Mucosa of descending colon (tissue), 3 donors: ENCODE measurements around the gene N4BP2. TPM values are rescaled to one million over a fixed set of nuclear protein-coding genes. Genes with fewer than 3 reads are reported as not detected.
"Not testable (repeated sequence)": the region's sequence is repeated elsewhere in the genome, so short reads cannot be mapped to it uniquely, and the experiment has no call there.

Experiments used
- ATAC-seq: fragments of 200-7000 bp; cut with Tn5 transposase; one replicate; pipeline ENCODE4 v1.9.1; 2020; ENCODE audit warnings: mild to moderate bottlenecking, moderate library complexity
- DNase-seq, 3 donors: peaks; one replicate each; pipeline ENCODE4 v3.0.0-alpha.2; 2020
- H3K36me3 ChIP-seq: fragments of 200-600 bp; one replicate; pipeline ENCODE4 v1.8.0; 2021; ENCODE audit warnings: low read depth, mild to moderate bottlenecking
- H3K4me1 ChIP-seq: fragments of 200-600 bp; one replicate; pipeline ENCODE4 v1.8.0; 2021; ENCODE audit warnings: low read depth, mild to moderate bottlenecking
- H3K4me3 ChIP-seq: fragments of 200-600 bp; one replicate; pipeline ENCODE4 v1.8.0; 2021; ENCODE audit warnings: mild to moderate bottlenecking
- H3K9me3 ChIP-seq: fragments of 200-600 bp; one replicate; pipeline ENCODE4 v1.8.0; 2021; ENCODE audit warnings: mild to moderate bottlenecking
- intact Hi-C, 2 donors: fragments of 100-400 bp; cut with DNase I in 1 of 2; cut with micrococcal nuclease in 1 of 2; formaldehyde crosslinking; loops; one replicate each; pipeline versions ENCODE4 v1.11.0 to v1.11.1; 2022; cut with DNase I, micrococcal nuclease
- total RNA-seq, 3 donors: library from RNA; stranded (reverse); fragmentation: NEBNext Ultra II Directional in 2 of 3; extraction: Animal tissue kit (Norgen Biotek cat#: 25700) in 2 of 3; gene quantifications; one replicate each; pipeline versions ENCODE4 v1.2.1 to v1.2.4, GENCODE V29; 2021 to 2023
- TF ChIP-seq, protein P1 (sequence below): fragments of 200-600 bp; IDR thresholded peaks from one replicate; pipeline ENCODE4 v1.8.0; 2022; ENCODE audit warnings: antibody characterized with exemption, mild to moderate bottlenecking
- donor health status: DM: no; HTN: no; CAD: no; lungs with moderate emphysema.
- donor health status: DM: no; HTN: no; CAD: no.
- donor health status: DM: no; HTN: yes; CAD: no.

N4BP2 gene
- total RNA-seq, 3 donors from 2014 or later: 6.7 to 11.5 (median 7.2) TPM

DNA sequence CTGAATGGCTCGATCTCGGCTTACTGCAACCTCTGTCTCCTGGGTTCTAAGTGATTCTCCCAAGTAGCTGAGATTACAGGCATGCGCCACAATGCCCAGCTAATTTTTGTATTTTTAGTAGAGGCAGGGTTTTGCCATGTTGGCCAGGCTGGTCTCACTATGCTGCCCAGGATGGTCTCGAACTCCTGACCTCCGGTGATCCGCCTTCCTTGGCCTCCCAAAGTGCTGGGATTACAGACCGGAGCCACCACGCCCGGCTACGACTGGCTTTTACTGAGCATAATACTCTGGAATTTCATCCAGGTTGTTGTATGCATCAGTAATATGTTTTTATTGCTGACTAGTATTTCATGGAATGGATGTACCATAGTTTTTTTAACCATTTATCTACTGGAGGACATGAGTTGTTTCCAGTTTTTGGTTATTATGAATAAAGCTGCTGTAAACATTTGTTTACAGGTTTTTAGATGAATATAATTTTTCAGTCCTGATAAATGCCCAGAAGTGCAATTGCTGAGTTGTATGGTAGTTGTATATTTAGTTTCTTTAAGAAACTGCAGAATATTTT, 31.2 kb downstream of the N4BP2 start:
- DNase-seq: no peak
- TF ChIP-seq, protein P1, sequence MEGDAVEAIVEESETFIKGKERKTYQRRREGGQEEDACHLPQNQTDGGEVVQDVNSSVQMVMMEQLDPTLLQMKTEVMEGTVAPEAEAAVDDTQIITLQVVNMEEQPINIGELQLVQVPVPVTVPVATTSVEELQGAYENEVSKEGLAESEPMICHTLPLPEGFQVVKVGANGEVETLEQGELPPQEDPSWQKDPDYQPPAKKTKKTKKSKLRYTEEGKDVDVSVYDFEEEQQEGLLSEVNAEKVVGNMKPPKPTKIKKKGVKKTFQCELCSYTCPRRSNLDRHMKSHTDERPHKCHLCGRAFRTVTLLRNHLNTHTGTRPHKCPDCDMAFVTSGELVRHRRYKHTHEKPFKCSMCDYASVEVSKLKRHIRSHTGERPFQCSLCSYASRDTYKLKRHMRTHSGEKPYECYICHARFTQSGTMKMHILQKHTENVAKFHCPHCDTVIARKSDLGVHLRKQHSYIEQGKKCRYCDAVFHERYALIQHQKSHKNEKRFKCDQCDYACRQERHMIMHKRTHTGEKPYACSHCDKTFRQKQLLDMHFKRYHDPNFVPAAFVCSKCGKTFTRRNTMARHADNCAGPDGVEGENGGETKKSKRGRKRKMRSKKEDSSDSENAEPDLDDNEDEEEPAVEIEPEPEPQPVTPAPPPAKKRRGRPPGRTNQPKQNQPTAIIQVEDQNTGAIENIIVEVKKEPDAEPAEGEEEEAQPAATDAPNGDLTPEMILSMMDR: no peak
- no peak for ATAC-seq
- Histone ChIP-seq H3K9me3 (no peaks in the 10 kb centered on the region), H3K4me1 (no peaks in the 10 kb centered on the region), H3K4me3 (no peak overlapping the region), H3K36me3 (no peaks in the 10 kb centered on the region)
- intact Hi-C loops: no loop called here

DNA sequence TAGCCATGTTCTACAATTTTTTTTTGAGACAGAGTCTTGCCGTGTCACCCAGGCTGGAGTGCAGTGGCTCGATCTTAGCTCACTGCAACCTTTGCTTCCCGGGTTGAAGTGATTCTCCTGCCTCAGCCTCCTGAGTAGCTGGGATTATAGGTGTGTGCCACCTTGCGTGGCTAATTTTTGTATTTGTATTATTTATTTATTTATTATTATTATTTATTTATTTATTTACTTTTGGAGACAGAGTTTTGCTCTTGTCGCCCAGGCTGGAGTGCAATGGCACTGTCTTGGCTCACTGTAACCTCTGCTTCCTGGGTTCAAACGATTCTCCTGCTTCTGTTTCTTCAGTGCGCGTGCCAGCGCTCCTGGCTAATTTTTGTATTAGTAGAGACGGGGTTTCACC, 36.8 kb downstream of the N4BP2 start:
- DNase-seq, H3K4me1 ChIP-seq, intact Hi-C loops, H3K9me3 ChIP-seq, H3K4me3 ChIP-seq, ATAC-seq, H3K36me3 ChIP-seq: not testable (repeated sequence)

DNA sequence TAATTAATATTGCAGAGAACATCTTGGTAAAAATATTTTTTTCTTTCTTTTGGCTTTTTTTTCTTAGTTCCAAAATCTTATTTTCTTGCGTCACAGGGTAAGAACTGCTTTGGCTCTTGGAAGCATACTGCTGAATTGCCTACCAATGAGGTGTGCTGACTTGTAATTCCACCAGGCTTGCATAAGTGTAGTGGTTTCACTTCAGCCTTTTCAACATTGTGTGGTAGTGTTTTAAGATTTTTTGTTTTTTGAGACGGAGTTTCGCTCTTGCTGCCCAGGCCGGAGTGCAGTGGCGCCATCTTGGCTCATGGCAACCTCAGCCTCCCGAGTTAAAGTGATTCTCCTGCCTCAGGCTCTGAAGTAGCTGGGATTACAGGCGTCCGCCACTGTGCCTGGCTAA, 42.4 kb downstream of the N4BP2 start:
- Histone ChIP-seq H3K9me3 (no peaks in the 10 kb centered on the region), H3K4me1 (no peaks in the 10 kb centered on the region), H3K36me3 (no peaks in the 10 kb centered on the region), H3K4me3 (no peak overlapping the region)
- ATAC-seq: no peak
- intact Hi-C loops: no loop called here
- TF ChIP-seq, protein P1: no peak
- DNase-seq: no peak

DNA sequence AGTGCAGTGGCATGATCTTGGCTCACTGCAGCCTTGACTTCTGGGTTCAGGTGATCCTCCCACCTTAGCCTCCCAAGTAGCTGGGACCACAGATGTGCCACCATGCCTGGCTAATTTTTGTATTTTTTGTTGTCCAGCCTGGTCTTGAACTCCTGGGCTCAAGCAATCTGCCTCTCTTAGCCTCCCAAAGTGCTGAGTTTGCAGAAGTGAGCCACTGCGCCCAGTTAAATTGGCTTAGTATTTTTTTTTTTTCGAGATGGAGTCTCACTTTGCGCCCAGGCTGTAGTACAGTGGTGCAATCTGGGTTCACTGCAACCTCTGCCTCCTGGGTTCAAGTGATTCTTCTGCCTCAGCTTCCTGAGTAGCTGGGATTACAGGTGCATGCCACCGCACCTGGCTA, 50.5 kb downstream of the N4BP2 start:
- H3K9me3 ChIP-seq, H3K4me1 ChIP-seq, ATAC-seq, H3K36me3 ChIP-seq, H3K4me3 ChIP-seq, intact Hi-C loops, DNase-seq: not testable (repeated sequence)

DNA sequence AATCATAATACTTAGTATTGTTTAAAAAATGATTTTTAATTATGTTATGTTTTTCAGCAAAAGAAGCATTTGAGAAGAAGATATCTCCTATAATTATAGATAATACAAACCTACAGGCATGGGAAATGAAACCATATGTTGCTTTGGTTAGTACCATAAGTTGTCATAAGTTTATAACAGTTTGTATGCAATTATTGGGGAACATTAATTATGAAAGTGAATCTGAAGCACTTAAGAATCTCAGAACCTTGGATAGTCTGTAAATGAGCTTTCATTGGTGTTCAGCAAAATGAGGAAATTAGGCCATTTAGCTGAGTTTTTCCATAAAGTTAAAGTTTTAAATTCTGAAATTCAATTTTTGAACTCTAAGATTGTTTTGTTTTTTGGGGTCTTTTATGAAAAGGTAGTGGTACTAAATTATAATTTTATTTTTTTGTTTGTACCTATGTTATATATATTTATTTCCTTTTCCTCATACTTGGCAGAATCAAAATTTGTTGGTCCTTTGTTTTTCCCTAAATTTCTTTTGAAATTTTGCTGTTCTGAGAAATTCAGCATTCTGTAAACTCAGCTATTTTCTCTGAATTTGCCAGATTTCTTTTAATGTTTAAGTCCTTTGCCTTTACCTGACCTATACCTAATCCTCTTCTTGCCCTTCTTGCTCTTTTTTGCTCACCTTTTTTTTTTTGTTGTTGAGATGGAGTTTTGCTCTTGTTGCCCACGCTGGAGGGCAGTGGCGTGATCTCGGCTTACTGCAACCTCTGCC, 55.6 kb downstream of the N4BP2 start:
- intact Hi-C loops: no loop called here
- ATAC-seq: no peak
- no peak for DNase-seq
- H3K4me3 ChIP-seq: no peak overlapping the region
- H3K4me1 ChIP-seq: no peaks in the 10 kb centered on the region
- TF ChIP-seq, protein P1: no peak
- H3K9me3 ChIP-seq: no peaks in the 10 kb centered on the region
- H3K36me3 ChIP-seq: no peaks in the 10 kb centered on the region

DNA sequence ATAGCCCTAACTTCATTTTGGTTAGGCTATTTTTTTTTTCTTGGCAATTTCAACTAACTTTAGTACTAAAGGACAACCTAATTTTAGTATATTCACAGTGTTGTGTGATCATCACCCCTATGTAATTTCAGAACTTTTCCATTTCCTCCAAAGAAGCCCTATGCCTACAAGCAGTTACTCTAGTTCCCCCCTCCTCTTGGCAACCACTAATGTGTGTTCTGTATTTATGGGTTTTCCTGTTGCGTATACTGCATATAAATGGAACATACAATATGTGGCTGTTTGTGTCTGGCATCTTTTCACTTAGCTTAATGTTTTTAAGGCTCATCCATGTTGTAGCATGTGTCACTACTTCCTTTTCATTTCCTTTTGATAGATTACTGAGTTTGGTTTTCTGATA, 57.6 kb downstream of the N4BP2 start:
- intact Hi-C loops: no loop called here
- Histone ChIP-seq H3K36me3 (no peaks in the 10 kb centered on the region), H3K4me1 (no peaks in the 10 kb centered on the region), H3K4me3 (no peak overlapping the region), H3K9me3 (no peaks in the 10 kb centered on the region)
- DNase-seq (no peak), ATAC-seq (no peak)
- TF ChIP-seq, protein P1: no peak
